ENCODE data around the gene LYL1.

The LYL1 gene

GRCh38 chr19:13053761-13054625, 48.7 kb downstream of the LYL1 start:
- DNase-seq, result no peak

GRCh38 chr19:13053238-13053637, 49.4 kb downstream of the LYL1 start:
- DNase-seq, result no peak

GRCh38 chr19:13052447-13053175, 50.0 kb downstream of the LYL1 start:
- no peak for DNase-seq

- no peak for DNase-seq
Observed at GRCh38 chr19:13051557-13052165, 51.0 kb downstream of the LYL1 start.

GRCh38 chr19:13050274-13050673, 52.4 kb downstream of the LYL1 start:
- DNase-seq, result no peak

Measured in NCI-H446 treated with DMSO at 0.1 percent for 48 hours (cell line).